Ishikawa (cell line): ENCODE measurements around the gene ANKRD13A.

Experiments
- CREB1 ChIP-seq: IDR thresholded peaks from 2 replicates; pipeline ENCODE4 v1.6.1; 2012; ENCODE audit warnings: low read depth
- EGR1 ChIP-seq: IDR thresholded peaks from 2 replicates; pipeline ENCODE4 v1.6.1; 2012
- EP300 ChIP-seq: IDR thresholded peaks from 2 replicates; pipeline ENCODE4 v1.6.1; 2012; ENCODE audit warnings: borderline replicate concordance
- FOXM1 ChIP-seq: IDR thresholded peaks from 2 replicates; pipeline ENCODE4 v1.6.1; 2012; ENCODE audit warnings: low read depth, borderline replicate concordance
- NFIC ChIP-seq: IDR thresholded peaks from 2 replicates; pipeline ENCODE4 v1.6.1; 2012
- RAD21 ChIP-seq: IDR thresholded peaks from 2 replicates; pipeline ENCODE4 v1.6.1; 2012; ENCODE audit warnings: low read depth
- TAF1 ChIP-seq: IDR thresholded peaks from 2 replicates; pipeline ENCODE4 v1.6.1; 2012; ENCODE audit warnings: low read depth, mild to moderate bottlenecking
- TCF12 ChIP-seq: IDR thresholded peaks from 2 replicates; pipeline ENCODE4 v1.6.1; 2012; ENCODE audit warnings: low read depth
- TEAD4 ChIP-seq: IDR thresholded peaks from 2 replicates; pipeline ENCODE4 v1.6.1; 2012
- YY1 ChIP-seq: IDR thresholded peaks from 2 replicates; pipeline ENCODE4 v1.6.1; 2012; ENCODE audit warnings: low read depth
- TF ChIP-seq, protein P1 (sequence below): IDR thresholded peaks from 2 replicates; pipeline ENCODE4 v1.6.1; 2012
- TF ChIP-seq, protein P2 (sequence below): IDR thresholded peaks from 2 replicates; pipeline ENCODE4 v1.6.1; 2012; ENCODE audit warnings: low read depth, mild to moderate bottlenecking
- TF ChIP-seq, protein P3 (sequence below): IDR thresholded peaks from 2 replicates; pipeline ENCODE4 v1.6.1; 2012

DNA sequence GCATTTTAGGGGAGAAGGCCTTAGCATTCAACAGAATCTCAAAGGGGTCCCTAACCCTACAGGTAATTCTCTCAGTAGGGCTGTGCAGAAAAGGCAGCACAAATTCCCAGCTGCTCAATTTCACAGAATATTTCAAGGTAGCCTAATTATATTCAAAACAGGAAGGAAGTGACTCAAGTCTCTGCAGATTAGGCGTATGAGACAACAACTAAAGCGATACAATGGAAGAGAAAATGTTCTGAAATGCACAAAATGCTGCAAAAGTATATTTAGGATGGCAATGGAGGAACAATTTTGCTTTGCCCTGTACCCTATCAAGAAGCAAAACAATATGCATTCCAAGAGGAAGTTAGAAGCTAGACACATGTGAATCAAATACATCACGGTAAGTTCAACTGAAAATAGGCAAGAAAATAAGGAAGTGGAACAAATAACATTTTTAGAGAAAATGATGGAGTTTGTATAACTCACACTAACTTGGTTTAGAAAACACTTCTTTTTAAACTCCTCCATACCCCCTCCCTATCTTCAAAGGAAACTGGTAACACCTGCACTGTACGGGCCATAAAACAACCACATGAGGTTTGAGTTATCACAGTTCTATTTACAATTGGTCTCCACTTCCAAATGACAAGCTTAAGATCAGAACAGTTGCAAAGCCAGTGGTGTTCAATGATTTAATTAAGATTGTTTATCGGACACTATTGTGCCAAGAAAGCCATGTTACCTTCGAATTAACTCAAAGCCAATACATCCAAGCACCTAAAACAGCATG lies 4.6 kb upstream of the ANKRD13A start:
- TF ChIP-seq TAF1 (no peak), TEAD4 (no peak), FOXM1 (no peak), EP300 (no peak), NFIC (no peak), CREB1 (no peak), EGR1 (no peak), RAD21 (no peak), TCF12 (no peak), YY1 (no peak)
- TF ChIP-seq, protein P1, sequence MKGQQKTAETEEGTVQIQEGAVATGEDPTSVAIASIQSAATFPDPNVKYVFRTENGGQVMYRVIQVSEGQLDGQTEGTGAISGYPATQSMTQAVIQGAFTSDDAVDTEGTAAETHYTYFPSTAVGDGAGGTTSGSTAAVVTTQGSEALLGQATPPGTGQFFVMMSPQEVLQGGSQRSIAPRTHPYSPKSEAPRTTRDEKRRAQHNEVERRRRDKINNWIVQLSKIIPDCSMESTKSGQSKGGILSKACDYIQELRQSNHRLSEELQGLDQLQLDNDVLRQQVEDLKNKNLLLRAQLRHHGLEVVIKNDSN: no peak
- TF ChIP-seq, protein P2, sequence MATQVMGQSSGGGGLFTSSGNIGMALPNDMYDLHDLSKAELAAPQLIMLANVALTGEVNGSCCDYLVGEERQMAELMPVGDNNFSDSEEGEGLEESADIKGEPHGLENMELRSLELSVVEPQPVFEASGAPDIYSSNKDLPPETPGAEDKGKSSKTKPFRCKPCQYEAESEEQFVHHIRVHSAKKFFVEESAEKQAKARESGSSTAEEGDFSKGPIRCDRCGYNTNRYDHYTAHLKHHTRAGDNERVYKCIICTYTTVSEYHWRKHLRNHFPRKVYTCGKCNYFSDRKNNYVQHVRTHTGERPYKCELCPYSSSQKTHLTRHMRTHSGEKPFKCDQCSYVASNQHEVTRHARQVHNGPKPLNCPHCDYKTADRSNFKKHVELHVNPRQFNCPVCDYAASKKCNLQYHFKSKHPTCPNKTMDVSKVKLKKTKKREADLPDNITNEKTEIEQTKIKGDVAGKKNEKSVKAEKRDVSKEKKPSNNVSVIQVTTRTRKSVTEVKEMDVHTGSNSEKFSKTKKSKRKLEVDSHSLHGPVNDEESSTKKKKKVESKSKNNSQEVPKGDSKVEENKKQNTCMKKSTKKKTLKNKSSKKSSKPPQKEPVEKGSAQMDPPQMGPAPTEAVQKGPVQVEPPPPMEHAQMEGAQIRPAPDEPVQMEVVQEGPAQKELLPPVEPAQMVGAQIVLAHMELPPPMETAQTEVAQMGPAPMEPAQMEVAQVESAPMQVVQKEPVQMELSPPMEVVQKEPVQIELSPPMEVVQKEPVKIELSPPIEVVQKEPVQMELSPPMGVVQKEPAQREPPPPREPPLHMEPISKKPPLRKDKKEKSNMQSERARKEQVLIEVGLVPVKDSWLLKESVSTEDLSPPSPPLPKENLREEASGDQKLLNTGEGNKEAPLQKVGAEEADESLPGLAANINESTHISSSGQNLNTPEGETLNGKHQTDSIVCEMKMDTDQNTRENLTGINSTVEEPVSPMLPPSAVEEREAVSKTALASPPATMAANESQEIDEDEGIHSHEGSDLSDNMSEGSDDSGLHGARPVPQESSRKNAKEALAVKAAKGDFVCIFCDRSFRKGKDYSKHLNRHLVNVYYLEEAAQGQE: no peak
- TF ChIP-seq, protein P3, sequence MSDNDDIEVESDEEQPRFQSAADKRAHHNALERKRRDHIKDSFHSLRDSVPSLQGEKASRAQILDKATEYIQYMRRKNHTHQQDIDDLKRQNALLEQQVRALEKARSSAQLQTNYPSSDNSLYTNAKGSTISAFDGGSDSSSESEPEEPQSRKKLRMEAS: no peak
